Measurements from ENCODE around the gene UAP1L1.

DNA sequence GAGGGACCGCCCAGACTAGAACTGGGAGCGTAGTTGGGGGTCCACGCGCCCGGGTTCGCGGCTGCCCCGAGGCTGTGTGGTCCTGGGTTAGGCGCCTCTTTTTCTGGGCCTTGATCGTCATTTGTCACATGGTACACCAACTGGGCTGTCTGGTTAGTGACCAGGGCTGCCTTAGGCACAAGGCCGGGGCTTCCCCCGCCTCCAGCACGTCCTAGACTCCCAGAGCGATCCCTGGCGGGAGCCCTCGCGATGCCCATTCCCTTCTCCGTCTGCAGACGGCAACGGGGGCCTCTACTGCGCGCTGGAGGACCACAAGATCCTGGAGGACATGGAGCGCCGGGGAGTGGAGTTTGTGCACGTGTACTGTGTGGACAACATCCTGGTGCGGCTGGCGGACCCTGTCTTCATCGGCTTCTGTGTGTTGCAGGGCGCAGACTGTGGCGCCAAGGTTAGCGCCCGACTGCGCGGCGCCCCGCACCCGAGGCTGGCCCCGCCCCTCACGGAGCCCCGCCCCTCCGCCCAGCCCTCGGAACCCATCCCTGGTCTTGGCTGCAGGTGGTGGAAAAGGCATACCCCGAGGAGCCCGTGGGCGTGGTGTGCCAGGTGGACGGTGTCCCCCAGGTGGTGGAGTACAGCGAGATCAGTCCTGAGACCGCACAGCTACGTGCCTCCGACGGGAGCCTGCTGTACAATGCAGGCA lies 1.5 kb downstream of the UAP1L1 start:
- no peak for TF ChIP-seq MXI1 (IDR thresholded peaks at IDR 0.05; ENCODE audit: borderline replicate concordance, low read depth, low read length)
- TF ChIP-seq FOS (IDR thresholded peaks at IDR 0.05; ENCODE audit: low read depth, low read length): no peak
- TF ChIP-seq, protein P1, sequence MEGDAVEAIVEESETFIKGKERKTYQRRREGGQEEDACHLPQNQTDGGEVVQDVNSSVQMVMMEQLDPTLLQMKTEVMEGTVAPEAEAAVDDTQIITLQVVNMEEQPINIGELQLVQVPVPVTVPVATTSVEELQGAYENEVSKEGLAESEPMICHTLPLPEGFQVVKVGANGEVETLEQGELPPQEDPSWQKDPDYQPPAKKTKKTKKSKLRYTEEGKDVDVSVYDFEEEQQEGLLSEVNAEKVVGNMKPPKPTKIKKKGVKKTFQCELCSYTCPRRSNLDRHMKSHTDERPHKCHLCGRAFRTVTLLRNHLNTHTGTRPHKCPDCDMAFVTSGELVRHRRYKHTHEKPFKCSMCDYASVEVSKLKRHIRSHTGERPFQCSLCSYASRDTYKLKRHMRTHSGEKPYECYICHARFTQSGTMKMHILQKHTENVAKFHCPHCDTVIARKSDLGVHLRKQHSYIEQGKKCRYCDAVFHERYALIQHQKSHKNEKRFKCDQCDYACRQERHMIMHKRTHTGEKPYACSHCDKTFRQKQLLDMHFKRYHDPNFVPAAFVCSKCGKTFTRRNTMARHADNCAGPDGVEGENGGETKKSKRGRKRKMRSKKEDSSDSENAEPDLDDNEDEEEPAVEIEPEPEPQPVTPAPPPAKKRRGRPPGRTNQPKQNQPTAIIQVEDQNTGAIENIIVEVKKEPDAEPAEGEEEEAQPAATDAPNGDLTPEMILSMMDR (conservative IDR thresholded peaks at IDR 0.05; ENCODE audit: low read depth, low read length): no peak
- TF ChIP-seq RAD21 (IDR thresholded peaks at IDR 0.05; ENCODE audit: low read length): no peak
- no peak for TF ChIP-seq CHD1 (IDR thresholded peaks at IDR 0.05; ENCODE audit: low read depth, low read length)
- TF ChIP-seq SMC3 (IDR thresholded peaks at IDR 0.05; ENCODE audit: low read depth, low read length): no peak
- no peak for TF ChIP-seq RCOR1 (IDR thresholded peaks at IDR 0.05; ENCODE audit: insufficient replicate concordance, low read length)
- TF ChIP-seq POLR2A (IDR thresholded peaks at IDR 0.05; ENCODE audit: low read depth, low read length): no peak
- no peak for TF ChIP-seq BHLHE40 (IDR thresholded peaks at IDR 0.05; ENCODE audit: low read depth, low read length)
- TF ChIP-seq RFX5 (IDR thresholded peaks at IDR 0.05; ENCODE audit: low read depth, low read length): no peak
